DMS53 (cell line): ENCODE measurements around the gene SEC14L1.
A peak's percentile ranks its signal among the peaks of the same experiment; 100 is the strongest.
"Not testable (repeated sequence)": the region's sequence is repeated elsewhere in the genome, so short reads cannot be mapped to it uniquely, and the experiment has no call there.

Source experiments
- DNase-seq: peaks from one replicate; lab custom pipeline; 2025; lab: John Stamatoyannopoulos, UW

SEC14L1 gene

GRCh38 chr17:77237232-77238008 is 96.7 kb downstream of the SEC14L1 start:
- DNase-seq: peak; percentile 33

GRCh38 chr17:77240976-77241375 is 100.2 kb downstream of the SEC14L1 start:
- no peak for DNase-seq

GRCh38 chr17:77242118-77242851 is 101.5 kb downstream of the SEC14L1 start:
- peak; percentile 72 for DNase-seq

- no peak for DNase-seq
Observed at GRCh38 chr17:77245162-77245926, 104.6 kb downstream of the SEC14L1 start.

- DNase-seq: peak; percentile 22
Observed at GRCh38 chr17:77246110-77247047, 105.6 kb downstream of the SEC14L1 start.

- peak; percentile 85 for DNase-seq
Observed at GRCh38 chr17:77247048-77247541, 106.3 kb downstream of the SEC14L1 start.

GRCh38 chr17:77247609-77248008 is 106.8 kb downstream of the SEC14L1 start:
- no peak for DNase-seq

- no peak for DNase-seq
Observed at GRCh38 chr17:77248216-77249114, 107.7 kb downstream of the SEC14L1 start.

GRCh38 chr17:77251622-77252183 is 110.9 kb downstream of the SEC14L1 start:
- DNase-seq: no peak

- DNase-seq: not testable (repeated sequence)
Observed at GRCh38 chr17:77252306-77252705, 111.5 kb downstream of the SEC14L1 start.

- DNase-seq: no peak
Observed at GRCh38 chr17:77253611-77254051, 112.9 kb downstream of the SEC14L1 start.

GRCh38 chr17:77254951-77255825 is 114.4 kb downstream of the SEC14L1 start:
- peak; percentile 44 for DNase-seq

GRCh38 chr17:77255970-77256369 is 115.2 kb downstream of the SEC14L1 start:
- not testable (repeated sequence) for DNase-seq

GRCh38 chr17:77256710-77257109 is 115.9 kb downstream of the SEC14L1 start:
- DNase-seq: no peak

GRCh38 chr17:77257169-77257568 is 116.4 kb downstream of the SEC14L1 start:
- no peak for DNase-seq

- DNase-seq: no peak
Observed at GRCh38 chr17:77257596-77258458, 117.1 kb downstream of the SEC14L1 start.

- DNase-seq: no peak
Observed at GRCh38 chr17:77258638-77259037, 117.9 kb downstream of the SEC14L1 start.
